Uterus (tissue), 4 donors: Measurements from ENCODE around the gene ARAP3. TPM values are rescaled to one million over a fixed set of nuclear protein-coding genes. Genes with fewer than 3 reads are reported as not detected.
A peak's percentile ranks its signal among the peaks of the same experiment; 100 is the strongest.
"Not testable (repeated sequence)": the region's sequence is repeated elsewhere in the genome, so short reads cannot be mapped to it uniquely, and the experiment has no call there.

ENCODE experiments used
- DNase-seq, 2 donors: peaks; one replicate each; pipeline ENCODE4 v3.0.0-alpha.2; 2019 to 2020
- H3K27ac ChIP-seq, 2 donors: fragments of 200-600 bp; sonication (generic); 1 replicate in 1 of 2; 2 replicates in 1 of 2; pipeline ENCODE4 v1.5.1; 2016 to 2018
- H3K27me3 ChIP-seq, 2 donors: fragments of 200-600 bp; sonication (generic); one replicate each; pipeline ENCODE4 v1.5.1; 2018 to 2019; ENCODE audit warnings: control low read depth in 1 of 2
- H3K36me3 ChIP-seq, 2 donors: fragments of 200-600 bp; sonication (generic); one replicate each; pipeline ENCODE4 v1.5.1; 2019; ENCODE audit warnings: control low read depth in 1 of 2
- H3K4me1 ChIP-seq, 2 donors: fragments of 200-600 bp; sonication (generic); one replicate each; pipeline ENCODE4 v1.5.1; 2018 to 2019; ENCODE audit warnings: control low read depth in 1 of 2
- H3K4me3 ChIP-seq, 2 donors: fragments of 200-600 bp; sonication (generic); 1 replicate in 1 of 2; 2 replicates in 1 of 2; pipeline ENCODE4 v1.5.1; 2018 to 2019; ENCODE audit warnings: mild to moderate bottlenecking in 1 of 2
- H3K9me3 ChIP-seq, 2 donors: fragments of 200-600 bp; sonication (generic); one replicate each; pipeline ENCODE4 v1.5.1; 2019; ENCODE audit warnings: control low read depth in 1 of 2
- CTCF ChIP-seq, 4 experiments: fragments of 200-600 bp in 2 of 4; fragments of 450-650 bp in 2 of 4; sonication (generic) in 2 of 4; IDR thresholded peaks; one replicate each; pipeline ENCODE4 v1.5.1; 2016 to 2019; ENCODE audit warnings: antibody characterized with exemption in 4 of 4, mild to moderate bottlenecking in 2 of 4, moderate library complexity in 1 of 4
- POLR2A ChIP-seq, 2 donors: fragments of 450-650 bp; IDR thresholded peaks; one replicate each; pipeline ENCODE4 v1.6.1; 2016; ENCODE audit warnings: antibody characterized with exemption in 2 of 2, mild to moderate bottlenecking in 1 of 2, moderate library complexity in 1 of 2
- intact Hi-C: fragments of 100-400 bp; cut with DNase I; formaldehyde crosslinking; loops from one replicate; pipeline ENCODE4 v1.15.1; 2023; ENCODE audit warnings: low total_unique reads
- total RNA-seq, 4 donors: library from RNA; depleted of rRNA in 3 of 4; stranded (reverse); fragments of >200 nt in 3 of 4; gene quantifications; one replicate each; pipeline versions ENCODE4 v1.1.0 to v1.2.4, GENCODE V29; 2014 to 2023
- donor health status: DM: yes; HTN: yes; CAD: no.

ARAP3 gene
- total RNA-seq, 4 donors from 2014 or later: 4.1 to 39.9 (median 12.5) TPM

- peak overlapping the region in 1 of 2 donors; percentile 87 for H3K27ac ChIP-seq
- H3K4me3 ChIP-seq: no peak overlapping the region
- no peak for TF ChIP-seq POLR2A (IDR thresholded peaks at IDR 0.05)
- no peak for TF ChIP-seq CTCF (IDR thresholded peaks at IDR 0.05)
- peaks cover 0 to 10% of the 10 kb centered on the region in 2 donors for H3K4me1 ChIP-seq
- intact Hi-C loops: no loop called here
- DNase-seq: no peak
- H3K27me3 ChIP-seq: no peaks in the 10 kb centered on the region
- H3K9me3 ChIP-seq: no peaks in the 10 kb centered on the region
- no peaks in the 10 kb centered on the region for H3K36me3 ChIP-seq
These were observed 65.9 kb downstream of the ARAP3 start for GRCh38 chr5:141615991-141616720.

GRCh38 chr5:141613344-141613743 is 68.7 kb downstream of the ARAP3 start:
- intact Hi-C loops: no loop called here
- DNase-seq: no peak
- TF ChIP-seq CTCF (IDR thresholded peaks at IDR 0.05): no peak

GRCh38 chr5:141611289-141611688 is 70.7 kb downstream of the ARAP3 start:
- Histone ChIP-seq H3K36me3 (no peaks in the 10 kb centered on the region), H3K27ac (no peak overlapping the region), H3K4me3 (no peak overlapping the region), H3K4me1 (peaks cover 0 to 4% of the 10 kb centered on the region in 2 donors), H3K27me3 (no peaks in the 10 kb centered on the region), H3K9me3 (no peaks in the 10 kb centered on the region)
- TF ChIP-seq POLR2A (IDR thresholded peaks at IDR 0.05): no peak
- TF ChIP-seq CTCF (IDR thresholded peaks at IDR 0.05): no peak
- DNase-seq: no peak
- intact Hi-C loops: no loop called here

More at GRCh38 chr5:141613344-141613743, 68.7 kb downstream of the ARAP3 start:
- peaks cover 0 to 10% of the 10 kb centered on the region in 2 donors for H3K4me1 ChIP-seq
- no peaks in the 10 kb centered on the region for H3K9me3 ChIP-seq
- no peak overlapping the region for H3K4me3 ChIP-seq
- no peaks in the 10 kb centered on the region for H3K36me3 ChIP-seq
- no peaks in the 10 kb centered on the region for H3K27me3 ChIP-seq
- peak overlapping the region in 1 of 2 donors; percentile 6 for H3K27ac ChIP-seq

GRCh38 chr5:141609921-141610320 is 72.1 kb downstream of the ARAP3 start:
- H3K4me3 ChIP-seq, H3K9me3 ChIP-seq, H3K27ac ChIP-seq, intact Hi-C loops, H3K4me1 ChIP-seq, DNase-seq, H3K36me3 ChIP-seq, H3K27me3 ChIP-seq: not testable (repeated sequence)

GRCh38 chr5:141609044-141609443 is 73.0 kb downstream of the ARAP3 start:
- no peak for DNase-seq
- H3K27ac ChIP-seq: no peak overlapping the region
- TF ChIP-seq POLR2A (IDR thresholded peaks at IDR 0.05): no peak
- TF ChIP-seq CTCF (IDR thresholded peaks at IDR 0.05): no peak
- peaks cover 3 to 4% of the 10 kb centered on the region in 2 donors for H3K4me1 ChIP-seq
- no peaks in the 10 kb centered on the region for H3K36me3 ChIP-seq
- no peaks in the 10 kb centered on the region for H3K27me3 ChIP-seq
- no peak overlapping the region for H3K4me3 ChIP-seq
- no peaks in the 10 kb centered on the region for H3K9me3 ChIP-seq
- intact Hi-C loops: no loop called here
